Adrenal gland (tissue), 12 donors: Measurements from ENCODE around the gene ADGRD2. TPM values are rescaled to one million over a fixed set of nuclear protein-coding genes. Genes with fewer than 3 reads are reported as not detected.
A peak's percentile ranks its signal among the peaks of the same experiment; 100 is the strongest.

Experiments
- DNase-seq, 7 donors: peaks; one replicate each; pipeline ENCODE4 v3.0.0-alpha.2; 2019 to 2020
- H3K27ac ChIP-seq, 5 donors: fragments of 200-600 bp; sonication (generic) in 4 of 5; 1 replicate in 3 of 5; 2 replicates in 2 of 5; pipeline versions ENCODE4 v1.5.1 to v1.8.0; 2016 to 2020; ENCODE audit warnings: mild to moderate bottlenecking in 1 of 5
- H3K27me3 ChIP-seq: fragments of 200-600 bp; 2 replicates; pipeline ENCODE4 v1.8.0; 2021
- H3K36me3 ChIP-seq, 2 donors: fragments of 200-600 bp; replicated peaks in 1 of 2; 1 replicate in 1 of 2; 2 replicates in 1 of 2; pipeline versions ENCODE4 v1.5.1 to v1.8.0; 2018 to 2022
- H3K4me1 ChIP-seq, 2 donors: fragments of 200-600 bp; replicated peaks in 1 of 2; 1 replicate in 1 of 2; 2 replicates in 1 of 2; pipeline versions ENCODE4 v1.5.1 to v1.8.0; 2018 to 2021
- H3K4me3 ChIP-seq, 4 donors: fragments of 200-600 bp; sonication (generic) in 3 of 4; one replicate each; pipeline ENCODE4 v1.5.1; 2016 to 2018
- H3K9me3 ChIP-seq, 3 donors: fragments of 200-600 bp; sonication (generic) in 1 of 3; replicated peaks in 1 of 3; 1 replicate in 2 of 3; 2 replicates in 1 of 3; pipeline versions ENCODE4 v1.5.1 to v1.8.0; 2016 to 2021
- CTCF ChIP-seq, 6 experiments: fragments of 450-650 bp in 4 of 6; fragments of 200-600 bp in 2 of 6; sonication (generic) in 1 of 6; IDR thresholded peaks; 1 replicate in 5 of 6; 2 replicates in 1 of 6; pipeline versions ENCODE4 v1.5.1 to v1.8.0; 2016 to 2021; ENCODE audit warnings: antibody characterized with exemption in 6 of 6, mild to moderate bottlenecking in 2 of 6, moderate library complexity in 1 of 6
- POLR2A ChIP-seq, 2 donors: fragments of 450-650 bp; IDR thresholded peaks; one replicate each; pipeline ENCODE4 v1.6.1; 2017; ENCODE audit warnings: antibody characterized with exemption in 2 of 2, mild to moderate bottlenecking in 2 of 2, moderate library complexity in 1 of 2
- WGBS, 4 donors: extraction: QIAGEN DNeasy Blood & Tissue Kit in 2 of 4; methylation state at CpG; one replicate each; pipeline versions ENCODE4 v1.1.5 to v1.1.7; 2013 to 2017; 5-methylcytosine and 5-hydroxymethylcytosine counted together
- intact Hi-C, 2 donors: fragments of 100-400 bp; cut with DNase I; formaldehyde crosslinking; loops; one replicate each; pipeline versions ENCODE4 v1.14.1 to v1.15.0; 2022 to 2023
- polyA plus RNA-seq, 3 donors: library from polyadenylated mRNA; stranded (reverse); fragments of 200-250 nt in 2 of 3; fragments of 350-450 nt in 1 of 3; fragmentation: Illumina TruSeq in 1 of 3; extraction: RNeasy Lipid Tissue Mini Kit (QIAGEN cat#74804) in 1 of 3; gene quantifications; one replicate each; pipeline ENCODE4 v1.2.3, GENCODE V29; 2013 to 2014
- total RNA-seq, 9 donors: library from RNA; depleted of rRNA in 4 of 9; stranded (reverse); fragments of >200 nt in 4 of 9; fragments of 120-200 nt in 1 of 9; fragmentation: NEBNext Ultra II Directional in 1 of 9; extraction: Animal tissue kit (Norgen Biotek cat#: 25700) in 1 of 9; gene quantifications; one replicate each; pipeline versions ENCODE4 v1.1.0 to v1.2.4, GENCODE V29; 2013 to 2023
- donor health status: healthy with polysubstance abuse.
- donor health status: Bipolar disorder and iron deficiency.
- donor health status: DM: yes; HTN: yes; CAD: no.
- donor health status: DM: no; HTN: no; CAD: no.
- donor health status: DM: no; HTN: no; CAD: no.
- donor health status: DM: yes; HTN: yes; CAD: no.

Gene ADGRD2
- total and polyA plus RNA-seq, 12 donors, result 0.16 to 4.4 (median 0.46) TPM; not detected in 4

GRCh38 chr9:124500028-124500795 lies 50.0 kb downstream of the ADGRD2 start:
- Histone ChIP-seq H3K4me3 (no peak overlapping the region), H3K27ac (peak overlapping the region in 3 of 5 donors; percentile 41 to 81 (median 70)), H3K4me1 (peaks cover 33 to 63% of the 10 kb centered on the region in 2 donors), H3K36me3 (peaks cover 0 to 4% of the 10 kb centered on the region in 2 donors), H3K27me3 (peaks cover 12% of the 10 kb centered on the region), H3K9me3 (no peaks in the 10 kb centered on the region)
- 68 to 77% (median 76%) methylated on average over 10 to 40 of the region's 40 CpGs for WGBS, 4 donors
- intact Hi-C loops, result no loop called here
- no peak for TF ChIP-seq CTCF (IDR thresholded peaks at IDR 0.05)
- no peak for TF ChIP-seq POLR2A (IDR thresholded peaks at IDR 0.05)
- DNase-seq, result peak in 3 of 7 donors; percentile 8 to 30 (median 18)

GRCh38 chr9:124500796-124501611 lies 50.8 kb downstream of the ADGRD2 start:
- no peak overlapping the region for H3K4me3 ChIP-seq
- peak overlapping the region in 4 of 5 donors; percentile 56 to 81 (median 64) for H3K27ac ChIP-seq
- peaks cover 0 to 4% of the 10 kb centered on the region in 2 donors for H3K36me3 ChIP-seq
- intact Hi-C loops, result no loop called here
- peaks cover 25 to 55% of the 10 kb centered on the region in 2 donors for H3K4me1 ChIP-seq
- 39 to 53% (median 42%) methylated on average over 4 to 12 of the region's 12 CpGs for WGBS, 4 donors
- DNase-seq, result peak; percentile 81 to 91 (median 90)
- no peaks in the 10 kb centered on the region for H3K9me3 ChIP-seq
- TF ChIP-seq POLR2A (IDR thresholded peaks at IDR 0.05), result no peak
- TF ChIP-seq CTCF (IDR thresholded peaks at IDR 0.05), result no peak
- H3K27me3 ChIP-seq, result peaks cover 12% of the 10 kb centered on the region

GRCh38 chr9:124501771-124502320 lies 51.6 kb downstream of the ADGRD2 start:
- peak overlapping the region in 3 of 5 donors; percentile 56 to 81 (median 58) for H3K27ac ChIP-seq
- intact Hi-C loops, result no loop called here
- WGBS, 4 donors, result 58 to 73% (median 65%) methylated on average over 10 to 11 of the region's 11 CpGs
- DNase-seq, result peak in 4 of 7 donors; percentile 18 to 24 (median 22)
- no peak overlapping the region for H3K4me3 ChIP-seq
- peaks cover 12% of the 10 kb centered on the region for H3K27me3 ChIP-seq
- TF ChIP-seq POLR2A (IDR thresholded peaks at IDR 0.05) (no peak), CTCF (IDR thresholded peaks at IDR 0.05) (no peak)
- H3K36me3 ChIP-seq, result peaks cover 0 to 4% of the 10 kb centered on the region in 2 donors
- no peaks in the 10 kb centered on the region for H3K9me3 ChIP-seq
- peaks cover 24 to 47% of the 10 kb centered on the region in 2 donors for H3K4me1 ChIP-seq
